Measurements from ENCODE around the gene PTPRB.

The PTPRB gene

GRCh38 chr12:70466753-70467152 lies 170.5 kb downstream of the PTPRB start:
- H3K9me3 ChIP-seq (ENCODE audit: control insufficient read depth, low read length): no peaks in the 10 kb centered on the region
- no peak overlapping the region for H3K4me3 ChIP-seq (ENCODE audit: low read length)
- H3K4me1 ChIP-seq (ENCODE audit: control insufficient read depth, insufficient read depth, low read length): no peaks in the 10 kb centered on the region
- H3K27me3 ChIP-seq (ENCODE audit: control insufficient read depth, insufficient read depth, low read length): no peaks in the 10 kb centered on the region
- H3K9ac ChIP-seq (ENCODE audit: low read length): no peak overlapping the region
- no peaks in the 10 kb centered on the region for H3K36me3 ChIP-seq (ENCODE audit: control insufficient read depth, insufficient read depth, low read length)
